Loucy (cell line): ENCODE results near the gene TXNDC11.

ENCODE experiments used
- H2AFZ ChIP-seq: fragments of 200-600 bp; sonication (generic); 2 replicates; pipeline ENCODE4 v1.6.0; 2016; ENCODE audit warnings: antibody characterized with exemption, mild to moderate bottlenecking, low read length, moderate library complexity
- H3F3A ChIP-seq: fragments of 200-600 bp; 2 replicates; pipeline ENCODE4 v1.6.0; 2016; ENCODE audit warnings: antibody characterized with exemption, low read depth, mild to moderate bottlenecking
- H3K27me3 ChIP-seq: fragments of 200-600 bp; sonication (generic); 2 replicates; pipeline ENCODE4 v1.6.1; 2014; ENCODE audit warnings: low read length, mild to moderate bottlenecking; ENCODE audit not compliant: insufficient read depth, poor library complexity, severe bottlenecking
- H3K36me3 ChIP-seq: fragments of 200-600 bp; sonication (generic); 2 replicates; pipeline ENCODE4 v1.6.1; 2016; ENCODE audit warnings: low read length; ENCODE audit not compliant: insufficient read depth
- H3K4me1 ChIP-seq: fragments of 200-600 bp; sonication (generic); 2 replicates; pipeline ENCODE4 v1.5.1; 2014; ENCODE audit warnings: low read length, mild to moderate bottlenecking; ENCODE audit not compliant: insufficient read depth, poor library complexity, severe bottlenecking
- H3K4me2 ChIP-seq: fragments of 200-600 bp; sonication (generic); 2 replicates; pipeline ENCODE4 v1.6.0; 2014; ENCODE audit warnings: antibody characterized with exemption, low read length, low read depth, mild to moderate bottlenecking; ENCODE audit not compliant: poor library complexity, severe bottlenecking
- H3K4me3 ChIP-seq: fragments of 200-600 bp; sonication (generic); 2 replicates; pipeline ENCODE4 v1.5.1; 2014; ENCODE audit warnings: low read length, mild to moderate bottlenecking, mixed read lengths; ENCODE audit not compliant: poor library complexity, severe bottlenecking
- H3K79me2 ChIP-seq: fragments of 200-600 bp; sonication (generic); 2 replicates; pipeline ENCODE4 v1.6.1; 2014; ENCODE audit warnings: low read length; ENCODE audit not compliant: insufficient read depth
- H3K9ac ChIP-seq: fragments of 200-600 bp; sonication (generic); 2 replicates; pipeline ENCODE4 v1.6.0; 2014; ENCODE audit warnings: mild to moderate bottlenecking, low read depth, low read length, moderate library complexity; ENCODE audit not compliant: poor library complexity, severe bottlenecking
- H3K9me2 ChIP-seq: fragments of 200-600 bp; sonication (generic); replicated peaks from 2 replicates; pipeline ENCODE4 v1.6.1; 2016; ENCODE audit warnings: low read depth, low read length, mixed read lengths
- H3K9me3 ChIP-seq: fragments of 200-600 bp; sonication (generic); 2 replicates; pipeline ENCODE4 v1.6.1; 2014; ENCODE audit warnings: mild to moderate bottlenecking, antibody characterized with exemption, low read length, low read depth; ENCODE audit not compliant: insufficient read depth
- H4K20me1 ChIP-seq: fragments of 200-600 bp; sonication (generic); 2 replicates; pipeline ENCODE4 v1.6.0; 2014; ENCODE audit warnings: antibody characterized with exemption, low read length, mild to moderate bottlenecking; ENCODE audit not compliant: insufficient read depth, poor library complexity, severe bottlenecking
- EZH2phosphoT487 ChIP-seq: fragments of 200-600 bp; IDR thresholded peaks from 2 replicates; pipeline ENCODE4 v1.6.1; 2018; ENCODE audit warnings: antibody characterized with exemption, mild to moderate bottlenecking, moderate library complexity, borderline replicate concordance
- TF ChIP-seq, protein P1 (sequence below): fragments of 200-600 bp; sonication (generic); conservative IDR thresholded peaks from 2 replicates; pipeline ENCODE4 v1.5.1; 2014; ENCODE audit warnings: mild to moderate bottlenecking, antibody characterized with exemption, low read length

TXNDC11 gene

GRCh38 chr16:11755022-11755760, 12.5 kb upstream of the TXNDC11 start:
- H3F3A ChIP-seq, result no peaks in the 10 kb centered on the region
- no peaks in the 10 kb centered on the region for H3K4me1 ChIP-seq
- no peaks in the 10 kb centered on the region for H3K9me3 ChIP-seq
- no peaks in the 10 kb centered on the region for H3K9me2 ChIP-seq
- H3K79me2 ChIP-seq, result no peaks in the 10 kb centered on the region
- H2AFZ ChIP-seq, result no peak overlapping the region
- H3K36me3 ChIP-seq, result peaks cover 60% of the 10 kb centered on the region; the same call in 1 of the 2 replicates
- H3K4me3 ChIP-seq, result no peak overlapping the region
- TF ChIP-seq EZH2phosphoT487, result no peak
- TF ChIP-seq, protein P1, sequence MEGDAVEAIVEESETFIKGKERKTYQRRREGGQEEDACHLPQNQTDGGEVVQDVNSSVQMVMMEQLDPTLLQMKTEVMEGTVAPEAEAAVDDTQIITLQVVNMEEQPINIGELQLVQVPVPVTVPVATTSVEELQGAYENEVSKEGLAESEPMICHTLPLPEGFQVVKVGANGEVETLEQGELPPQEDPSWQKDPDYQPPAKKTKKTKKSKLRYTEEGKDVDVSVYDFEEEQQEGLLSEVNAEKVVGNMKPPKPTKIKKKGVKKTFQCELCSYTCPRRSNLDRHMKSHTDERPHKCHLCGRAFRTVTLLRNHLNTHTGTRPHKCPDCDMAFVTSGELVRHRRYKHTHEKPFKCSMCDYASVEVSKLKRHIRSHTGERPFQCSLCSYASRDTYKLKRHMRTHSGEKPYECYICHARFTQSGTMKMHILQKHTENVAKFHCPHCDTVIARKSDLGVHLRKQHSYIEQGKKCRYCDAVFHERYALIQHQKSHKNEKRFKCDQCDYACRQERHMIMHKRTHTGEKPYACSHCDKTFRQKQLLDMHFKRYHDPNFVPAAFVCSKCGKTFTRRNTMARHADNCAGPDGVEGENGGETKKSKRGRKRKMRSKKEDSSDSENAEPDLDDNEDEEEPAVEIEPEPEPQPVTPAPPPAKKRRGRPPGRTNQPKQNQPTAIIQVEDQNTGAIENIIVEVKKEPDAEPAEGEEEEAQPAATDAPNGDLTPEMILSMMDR, result no peak
- H4K20me1 ChIP-seq, result no peaks in the 10 kb centered on the region
- H3K4me2 ChIP-seq, result no peak overlapping the region
- no peak overlapping the region for H3K9ac ChIP-seq
- H3K27me3 ChIP-seq, result no peaks in the 10 kb centered on the region

GRCh38 chr16:11752856-11753255, 10.2 kb upstream of the TXNDC11 start:
- no peaks in the 10 kb centered on the region for H3K79me2 ChIP-seq
- no peak overlapping the region for H2AFZ ChIP-seq
- no peaks in the 10 kb centered on the region for H4K20me1 ChIP-seq
- no peaks in the 10 kb centered on the region for H3F3A ChIP-seq
- no peak overlapping the region for H3K4me3 ChIP-seq
- no peak for TF ChIP-seq EZH2phosphoT487
- TF ChIP-seq, protein P1, result no peak
- H3K9me2 ChIP-seq, result no peaks in the 10 kb centered on the region
- no peak overlapping the region for H3K4me2 ChIP-seq
- no peaks in the 10 kb centered on the region for H3K27me3 ChIP-seq
- no peaks in the 10 kb centered on the region for H3K9me3 ChIP-seq
- H3K9ac ChIP-seq, result no peak overlapping the region
- peaks cover 50% of the 10 kb centered on the region; the same call in 1 of the 2 replicates for H3K36me3 ChIP-seq
- no peaks in the 10 kb centered on the region for H3K4me1 ChIP-seq

DNA sequence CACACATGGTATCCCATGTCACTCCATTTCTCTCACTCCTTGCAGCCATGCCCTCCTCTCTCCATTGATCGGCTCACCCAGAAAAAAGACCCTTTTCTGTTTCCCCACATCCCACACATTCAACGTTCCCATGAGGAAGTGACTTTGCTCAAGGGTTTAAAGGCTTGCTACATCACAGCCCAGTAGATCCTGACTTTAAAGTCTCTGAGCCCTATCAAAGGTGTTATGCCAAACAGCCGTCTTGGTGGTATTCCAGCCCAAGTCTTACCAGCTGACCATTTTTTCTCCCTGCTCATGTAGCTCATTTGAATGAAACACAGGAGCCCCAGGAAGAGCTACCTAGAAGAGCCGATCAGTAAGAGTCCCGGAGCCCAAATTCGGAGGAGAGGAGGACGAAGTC, 7.4 kb upstream of the TXNDC11 start:
- no peak for TF ChIP-seq EZH2phosphoT487
- TF ChIP-seq, protein P1, result no peak
- H3K4me1 ChIP-seq, result no peaks in the 10 kb centered on the region

More for the DNA sequence above, 7.4 kb upstream of the TXNDC11 start:
- H3K36me3 ChIP-seq, result peaks cover 34% of the 10 kb centered on the region; the same call in 1 of the 2 replicates
- no peak overlapping the region for H2AFZ ChIP-seq
- H3F3A ChIP-seq, result no peaks in the 10 kb centered on the region
- no peak overlapping the region for H3K4me2 ChIP-seq
- no peak overlapping the region for H3K9ac ChIP-seq
- no peaks in the 10 kb centered on the region for H3K79me2 ChIP-seq
- no peaks in the 10 kb centered on the region for H3K27me3 ChIP-seq
- H3K4me3 ChIP-seq, result no peak overlapping the region
- no peaks in the 10 kb centered on the region for H3K9me3 ChIP-seq
- H4K20me1 ChIP-seq, result no peaks in the 10 kb centered on the region
- no peaks in the 10 kb centered on the region for H3K9me2 ChIP-seq
